ENCODE data around the gene BEAN1. TPM values are rescaled to one million over a fixed set of nuclear protein-coding genes. Genes with fewer than 3 reads are reported as not detected.
A peak's percentile ranks its signal among the peaks of the same experiment; 100 is the strongest.

BEAN1 gene
- total RNA-seq, 4 donors from 2014 or later, result 0.40 TPM; not detected in 3

GRCh38 chr16:66471716-66472393 is 44.8 kb downstream of the BEAN1 start:
- Histone ChIP-seq H3K4me1 (no peaks in the 10 kb centered on the region), H3K27ac (no peak overlapping the region), H3K9me3 (no peaks in the 10 kb centered on the region), H3K27me3 (peaks cover 9% of the 10 kb centered on the region), H3K4me3 (no peak overlapping the region), H3K36me3 (no peaks in the 10 kb centered on the region)
- DNase-seq, result no peak
- WGBS, 2 donors (ENCODE audit: low coverage in 1 of 2), result 91% methylated on average over 10 of the region's 10 CpGs; no CpG with 5 or more reads in 1 of the 2 donors
- in situ Hi-C loops (cut with MboI; ENCODE audit: low pct_ligation_motif_present in 1 of 4, low pct_unique_long_range_greater_than_20kb in 1 of 4, low sequenced_read_pairs in 3 of 4), result no loop called here
- intact Hi-C loops (cut with DNase I; ENCODE audit: low total_unique reads), result no loop called here
- no peak for TF ChIP-seq POLR2AphosphoS5 (IDR thresholded peaks at IDR 0.05)
- no peak for TF ChIP-seq POLR2A (IDR thresholded peaks at IDR 0.05)
- no peak for TF ChIP-seq CTCF (IDR thresholded peaks at IDR 0.05)
- no peak for TF ChIP-seq EP300 (IDR thresholded peaks at IDR 0.05; ENCODE audit: low read depth)

- no peak overlapping the region for H3K27ac ChIP-seq
- H3K4me3 ChIP-seq, result no peak overlapping the region
- no peak for DNase-seq
- in situ Hi-C loops (cut with MboI; ENCODE audit: low pct_ligation_motif_present in 1 of 4, low pct_unique_long_range_greater_than_20kb in 1 of 4, low sequenced_read_pairs in 3 of 4), result no loop called here
- TF ChIP-seq CTCF (IDR thresholded peaks at IDR 0.05) (no peak), POLR2AphosphoS5 (IDR thresholded peaks at IDR 0.05) (no peak), POLR2A (IDR thresholded peaks at IDR 0.05) (no peak), EP300 (IDR thresholded peaks at IDR 0.05; ENCODE audit: low read depth) (no peak)
- intact Hi-C loops (cut with DNase I; ENCODE audit: low total_unique reads), result no loop called here
- H3K27me3 ChIP-seq, result peaks cover 14% of the 10 kb centered on the region
- H3K4me1 ChIP-seq, result no peaks in the 10 kb centered on the region
- 84% methylated on average over 13 of the region's 15 CpGs; no CpG with 5 or more reads in 1 of the 2 donors for WGBS, 2 donors (ENCODE audit: low coverage in 1 of 2)
- no peaks in the 10 kb centered on the region for H3K36me3 ChIP-seq
- no peaks in the 10 kb centered on the region for H3K9me3 ChIP-seq
Observed at GRCh38 chr16:66473051-66473571, 46.0 kb downstream of the BEAN1 start.

- Histone ChIP-seq H3K4me1 (no peaks in the 10 kb centered on the region), H3K9me3 (no peaks in the 10 kb centered on the region), H3K27ac (no peak overlapping the region), H3K27me3 (peaks cover 14% of the 10 kb centered on the region), H3K36me3 (no peaks in the 10 kb centered on the region), H3K4me3 (no peak overlapping the region)
- in situ Hi-C loops (cut with MboI; ENCODE audit: low pct_ligation_motif_present in 1 of 4, low pct_unique_long_range_greater_than_20kb in 1 of 4, low sequenced_read_pairs in 3 of 4) (no loop called here), intact Hi-C loops (cut with DNase I; ENCODE audit: low total_unique reads) (no loop called here)
- TF ChIP-seq EP300 (IDR thresholded peaks at IDR 0.05; ENCODE audit: low read depth) (no peak), CTCF (IDR thresholded peaks at IDR 0.05) (no peak), POLR2A (IDR thresholded peaks at IDR 0.05) (no peak)
- DNase-seq, result no peak
- 73 to 75% methylated on average over 3 to 4 of the region's 4 CpGs for WGBS, 2 donors (ENCODE audit: low coverage in 1 of 2)
Observed at GRCh38 chr16:66473654-66474519, 46.8 kb downstream of the BEAN1 start.

- in situ Hi-C loops (cut with MboI; ENCODE audit: low pct_ligation_motif_present in 1 of 4, low pct_unique_long_range_greater_than_20kb in 1 of 4, low sequenced_read_pairs in 3 of 4) (loop anchor here in 3 of 4 donors (5.0 to 25.0 kb wide), 2 partner anchors 67 to 113 kb away; partner anchors contain the start of gene CMTM2 (in 2 of the 3)), intact Hi-C loops (cut with DNase I; ENCODE audit: low total_unique reads) (no loop called here)
- Histone ChIP-seq H3K4me1 (no peaks in the 10 kb centered on the region), H3K27me3 (peaks cover 14% of the 10 kb centered on the region), H3K36me3 (no peaks in the 10 kb centered on the region), H3K27ac (no peak overlapping the region), H3K4me3 (no peak overlapping the region), H3K9me3 (no peaks in the 10 kb centered on the region)
- no peak for TF ChIP-seq POLR2AphosphoS5 (IDR thresholded peaks at IDR 0.05)
- no peak for TF ChIP-seq POLR2A (IDR thresholded peaks at IDR 0.05)
- TF ChIP-seq EP300 (IDR thresholded peaks at IDR 0.05; ENCODE audit: low read depth), result no peak
- TF ChIP-seq CTCF (IDR thresholded peaks at IDR 0.05), result no peak
- 10 to 25% methylated on average over 2 to 4 of the region's 4 CpGs for WGBS, 2 donors (ENCODE audit: low coverage in 1 of 2)
- DNase-seq, result peak; percentile 27
Observed at GRCh38 chr16:66474750-66475199, 47.7 kb downstream of the BEAN1 start.

Measured in transverse colon (tissue), 4 donors.